Sciatic nerve (tissue), 2 donors: ENCODE measurements around the gene S100A8. TPM values are rescaled to one million over a fixed set of nuclear protein-coding genes. Genes with fewer than 3 reads are reported as not detected.

Experiments used
- ATAC-seq: fragments of 200-7000 bp; cut with Tn5 transposase; one replicate; pipeline ENCODE4 v1.9.1; 2020; ENCODE audit warnings: mild to moderate bottlenecking, moderate library complexity
- DNase-seq: peaks from one replicate; pipeline ENCODE4 v3.0.0-alpha.2; 2020; ENCODE audit warnings: low spot score
- intact Hi-C: fragments of 100-400 bp; cut with DNase I; formaldehyde crosslinking; loops from one replicate; pipeline ENCODE4 v1.14.2; 2022
- total RNA-seq: library from RNA; stranded (reverse); fragmentation: NEBNext Ultra II Directional; extraction: Animal tissue kit (Norgen Biotek cat#: 25700); gene quantifications from one replicate; pipeline ENCODE4 v1.2.1, GENCODE V29; 2021
- donor health status: DM: no; HTN: no; CAD: no.
- donor health status: DM: no; HTN: no; CAD: no.

Gene S100A8
- total RNA-seq, 1 donor from 2014 or later, result 192 TPM

DNA sequence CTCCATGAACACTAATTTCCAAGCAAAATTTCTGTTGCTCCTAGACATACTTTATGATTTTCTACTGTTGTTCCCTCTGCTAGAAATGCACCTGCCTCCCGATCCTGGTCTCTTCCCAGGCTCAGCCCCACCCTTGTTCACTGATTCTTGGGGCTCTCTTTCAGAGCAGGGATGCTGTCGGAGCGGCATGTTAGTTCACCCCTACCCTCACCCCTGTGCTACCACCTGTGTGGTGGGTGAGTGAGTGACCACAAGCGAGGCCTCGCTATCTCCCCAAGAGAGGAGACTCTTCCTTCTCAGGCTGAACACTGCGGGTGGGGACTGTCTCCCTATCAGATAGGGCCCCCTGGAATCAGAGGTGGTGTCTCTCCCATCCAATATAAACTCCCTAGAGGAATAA is 4.9 kb upstream of the S100A8 start:
- intact Hi-C loops, result no loop called here
- ATAC-seq (no peak), DNase-seq (no peak)

- DNase-seq (no peak), ATAC-seq (no peak)
- intact Hi-C loops, result no loop called here
Observed at GRCh38 chr1:153395136-153395685, 4.3 kb upstream of the S100A8 start.

- no peak for ATAC-seq
- DNase-seq, result no peak
- intact Hi-C loops, result no loop called here
Observed at GRCh38 chr1:153394391-153394790, 3.5 kb upstream of the S100A8 start.

- intact Hi-C loops, result no loop called here
- no peak for ATAC-seq
- no peak for DNase-seq
Observed at GRCh38 chr1:153393926-153394325, 3.1 kb upstream of the S100A8 start.

DNA sequence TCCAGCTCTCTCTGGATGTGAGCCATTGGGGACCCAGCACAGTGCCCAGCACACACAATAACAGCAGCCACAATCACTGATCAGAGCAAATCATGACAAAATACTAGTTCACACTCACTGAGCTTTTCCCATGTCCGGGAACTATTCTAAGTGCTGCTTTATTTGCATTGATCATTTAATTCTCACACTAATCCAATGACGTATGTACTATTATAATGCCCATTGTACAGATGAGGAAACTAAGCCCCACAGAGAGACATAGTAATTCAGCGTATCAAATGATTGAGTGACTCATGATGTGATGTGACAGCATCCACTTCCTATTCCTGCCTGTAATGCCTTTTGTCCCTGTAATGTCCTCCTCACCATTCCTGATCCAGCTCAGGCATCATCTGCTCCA is 1.9 kb upstream of the S100A8 start:
- ATAC-seq (no peak), DNase-seq (no peak)
- intact Hi-C loops, result no loop called here

DNA sequence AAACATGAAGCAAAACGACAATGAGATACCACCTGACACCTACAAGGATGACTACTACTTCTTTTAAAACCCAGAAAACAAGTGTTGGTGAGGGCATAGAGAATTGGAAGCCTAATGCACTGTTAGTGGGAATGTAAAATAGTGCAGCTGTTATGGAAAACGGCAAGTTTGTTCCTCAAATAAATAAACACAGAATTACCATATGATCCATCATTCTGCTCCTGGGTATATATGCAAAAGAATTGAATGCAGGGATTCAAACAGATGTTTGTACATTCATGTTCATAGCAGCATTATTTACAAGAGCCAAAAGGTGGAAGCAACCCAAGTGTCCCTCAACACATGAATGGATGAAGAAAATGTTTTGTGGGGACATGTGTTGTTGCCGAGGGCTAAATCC is 1.4 kb upstream of the S100A8 start:
- ATAC-seq, result no peak
- no peak for DNase-seq
- intact Hi-C loops, result no loop called here

GRCh38 chr1:153389973-153390879 is 647 bp downstream of the S100A8 start:
- DNase-seq, result no peak
- intact Hi-C loops, result no loop called here
- no peak for ATAC-seq

GRCh38 chr1:153389401-153389800 is 1.5 kb downstream of the S100A8 start:
- intact Hi-C loops, result no loop called here
- no peak for DNase-seq
- ATAC-seq, result no peak

DNA sequence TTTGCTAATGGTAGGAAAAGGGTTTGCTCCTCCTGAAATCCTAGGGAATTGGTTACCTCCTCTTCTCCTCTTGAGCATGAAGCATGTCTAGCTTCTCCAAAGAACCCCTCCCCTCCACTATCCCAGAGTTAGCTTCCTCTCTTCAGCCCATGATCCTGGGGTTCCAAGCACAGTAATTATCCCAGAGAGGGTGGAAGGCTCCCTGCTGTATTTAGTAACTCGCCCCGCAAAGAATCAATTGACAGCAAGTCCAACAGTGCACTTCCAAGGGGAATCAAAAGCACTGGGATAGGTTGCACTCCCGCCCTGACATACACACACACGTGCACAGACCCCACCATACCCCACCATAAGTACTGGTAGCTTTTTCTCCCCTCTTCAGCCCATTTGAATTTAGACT is 3.1 kb downstream of the S100A8 start:
- DNase-seq, result no peak
- ATAC-seq, result no peak
- intact Hi-C loops, result no loop called here

- DNase-seq (no peak), ATAC-seq (no peak)
- intact Hi-C loops, result no loop called here
Observed at GRCh38 chr1:153387001-153387400, 3.9 kb downstream of the S100A8 start.

GRCh38 chr1:153386500-153386901 is 4.4 kb downstream of the S100A8 start:
- intact Hi-C loops, result no loop called here
- no peak for DNase-seq
- peak; percentile 81 for ATAC-seq

GRCh38 chr1:153384958-153385580 is 5.8 kb downstream of the S100A8 start:
- ATAC-seq (no peak), DNase-seq (no peak)
- intact Hi-C loops, result no loop called here

- intact Hi-C loops, result no loop called here
- no peak for ATAC-seq
- no peak for DNase-seq
Observed at GRCh38 chr1:153380711-153381110, 10.2 kb downstream of the S100A8 start.

DNA sequence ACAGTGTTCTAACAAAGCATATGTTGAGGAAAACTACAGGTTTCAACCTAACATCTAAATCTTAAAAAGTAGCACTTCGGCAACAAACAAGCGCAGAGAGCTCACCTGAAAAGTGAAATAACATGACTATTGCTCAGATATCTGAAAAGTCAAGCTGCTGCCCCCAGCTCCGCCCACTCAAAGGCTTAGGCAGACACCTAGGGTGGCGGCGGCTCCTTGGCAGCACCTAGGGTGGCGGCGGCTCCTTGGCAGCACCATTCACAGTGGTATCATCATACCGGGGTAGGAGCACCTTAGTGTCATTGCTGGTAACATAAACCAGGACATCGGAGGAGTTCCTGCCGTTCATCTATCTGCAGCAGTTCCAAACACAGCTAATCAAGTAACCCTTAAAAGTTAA is 11.3 kb downstream of the S100A8 start:
- intact Hi-C loops, result no loop called here
- ATAC-seq (no peak), DNase-seq (no peak)

DNA sequence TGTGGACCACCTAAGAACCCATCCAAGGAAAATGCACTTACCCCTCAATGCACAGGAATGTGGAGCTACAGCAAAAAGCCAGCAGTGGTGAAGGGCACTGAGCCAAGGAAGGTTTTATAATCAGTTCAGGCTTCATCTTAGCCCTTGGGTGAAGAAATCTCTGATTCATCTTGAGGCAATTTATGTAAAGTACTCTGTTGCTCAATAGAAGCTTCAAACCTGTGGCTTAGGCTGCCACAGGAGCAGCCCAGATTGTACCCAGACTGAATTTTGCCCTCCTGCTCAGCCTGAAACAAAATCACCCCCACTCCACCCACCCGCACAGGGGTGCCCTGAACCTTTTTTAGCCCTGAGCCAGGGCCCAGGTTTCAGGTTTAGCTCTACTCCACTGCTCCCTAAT is 15.4 kb downstream of the S100A8 start, which contains the start of gene S100A12:
Gene S100A12, minus strand, starts transcription at position 111 of the 400 bp plus-strand sequence. CDS start 1,029 bp downstream, outside the sequence.
- ATAC-seq (no peak), DNase-seq (no peak)
- intact Hi-C loops, result no loop called here

DNA sequence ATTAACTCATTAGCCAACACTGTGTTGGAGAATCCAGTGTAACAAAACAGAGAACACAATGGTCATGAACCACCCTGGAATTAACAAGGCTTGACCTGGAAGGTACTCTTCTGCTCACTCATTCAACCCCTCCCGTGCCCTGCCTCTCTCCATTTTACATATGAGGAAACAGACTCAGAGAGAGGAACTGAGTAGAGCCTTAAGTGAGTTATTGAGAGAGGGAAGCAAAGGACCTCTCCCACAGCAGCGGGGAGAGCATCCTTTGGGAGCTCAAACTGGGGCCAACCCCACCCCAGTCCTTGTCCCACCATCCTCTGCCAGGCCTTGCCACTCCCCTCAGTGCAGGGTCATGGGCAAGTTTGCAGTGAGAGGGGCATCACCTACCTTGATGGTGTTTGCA is 16.8 kb downstream of the S100A8 start:
- intact Hi-C loops, result no loop called here
- DNase-seq (no peak), ATAC-seq (no peak)

DNA sequence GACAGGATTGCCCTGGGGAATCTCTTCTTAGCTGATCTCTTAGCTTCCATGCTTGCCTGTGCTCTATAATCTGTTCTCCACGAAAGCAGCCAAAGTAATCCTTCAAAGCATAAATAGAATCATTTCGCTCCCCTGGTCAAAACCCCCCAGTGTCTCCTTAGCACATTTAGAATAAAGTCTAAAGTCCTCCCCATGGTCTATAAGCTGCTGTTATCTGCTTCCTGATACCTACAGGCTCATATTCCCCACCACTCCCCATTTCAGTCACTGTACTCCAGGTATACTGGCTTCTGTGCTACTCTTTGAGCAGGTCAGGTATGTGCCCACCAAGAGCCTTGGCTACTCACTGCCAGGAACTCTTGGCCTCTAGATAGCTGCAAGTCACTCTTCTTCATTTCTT is 18.3 kb downstream of the S100A8 start:
- intact Hi-C loops, result no loop called here
- ATAC-seq (no peak), DNase-seq (no peak)

GRCh38 chr1:153371231-153371630 is 19.6 kb downstream of the S100A8 start:
- intact Hi-C loops, result no loop called here
- DNase-seq (no peak), ATAC-seq (no peak)

DNA sequence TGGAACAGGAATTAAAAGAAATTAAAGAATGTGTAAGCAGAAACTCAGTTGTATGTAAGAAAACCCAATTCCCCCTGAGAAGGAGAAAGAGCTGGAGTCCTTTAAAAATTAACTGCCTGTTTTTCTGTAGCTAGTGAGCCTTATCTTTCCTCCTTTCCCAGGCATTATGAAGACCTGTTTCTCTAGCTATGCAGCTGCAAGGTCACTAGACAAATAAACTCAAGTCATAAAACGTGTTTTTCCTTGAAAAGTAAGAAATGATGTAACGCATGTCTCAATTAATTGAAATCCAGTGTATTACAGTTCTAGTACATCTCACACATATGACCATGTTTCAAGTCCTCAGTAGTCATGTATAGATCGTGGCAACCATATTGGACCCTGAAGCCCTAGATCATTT is 20.7 kb downstream of the S100A8 start:
- intact Hi-C loops, result no loop called here
- ATAC-seq (no peak), DNase-seq (no peak)

GRCh38 chr1:153368495-153368894 is 22.4 kb downstream of the S100A8 start:
- DNase-seq (no peak), ATAC-seq (no peak)
- intact Hi-C loops, result no loop called here
